Stromal cell of bone marrow (primary cell): ENCODE data around the gene LILRA5.
"Not testable (repeated sequence)": the region's sequence is repeated elsewhere in the genome, so short reads cannot be mapped to it uniquely, and the experiment has no call there.

ENCODE experiments used
- DNase-seq: peaks from one replicate; pipeline ENCODE4 v3.0.0-alpha.2; 2012; ENCODE audit warnings: low read depth

Gene LILRA5

GRCh38 chr19:54273821-54274220 is 39.1 kb downstream of the LILRA5 start:
- no peak for DNase-seq

DNA sequence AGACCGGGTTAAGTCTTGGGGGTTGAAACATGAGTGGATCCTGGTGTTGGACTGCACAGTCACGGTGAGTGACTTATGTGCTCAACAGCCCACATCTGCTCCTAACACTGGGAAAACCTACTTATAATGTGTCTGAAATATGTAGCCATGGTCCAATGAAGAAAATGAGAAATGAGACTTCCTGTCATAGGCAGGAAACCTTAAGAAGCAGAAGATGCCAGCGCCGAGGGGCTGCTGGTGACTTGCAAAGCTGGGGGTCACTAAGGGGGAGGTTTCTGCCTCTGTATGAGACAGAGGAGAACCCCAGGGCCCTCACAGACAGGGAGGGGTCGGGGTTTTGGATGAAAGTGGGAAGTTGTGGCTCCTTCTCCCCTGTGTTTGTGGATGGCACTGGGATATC is 40.8 kb downstream of the LILRA5 start:
- DNase-seq, result not testable (repeated sequence)

DNA sequence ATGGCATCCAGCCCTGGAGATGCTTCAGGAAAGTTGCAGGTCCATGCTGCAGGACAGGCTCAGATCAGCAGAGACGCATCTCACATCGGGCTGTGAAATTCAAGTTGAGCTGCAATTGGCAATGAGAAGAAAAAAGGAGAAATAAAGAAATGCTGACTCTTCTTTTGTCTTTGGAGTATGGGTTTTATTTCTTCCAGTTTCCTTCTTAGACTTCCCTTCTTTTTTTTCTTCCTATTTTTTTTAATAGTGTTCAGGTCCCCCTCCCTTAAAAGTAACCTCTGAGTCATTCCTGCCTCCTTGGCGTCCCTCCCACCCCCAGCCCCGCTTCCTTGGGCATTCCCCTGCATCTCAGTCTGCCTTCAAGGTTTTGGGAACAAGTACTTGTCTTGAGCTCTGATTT is 41.4 kb downstream of the LILRA5 start:
- DNase-seq, result not testable (repeated sequence)

GRCh38 chr19:54271106-54271505 is 41.9 kb downstream of the LILRA5 start:
- DNase-seq, result no peak

DNA sequence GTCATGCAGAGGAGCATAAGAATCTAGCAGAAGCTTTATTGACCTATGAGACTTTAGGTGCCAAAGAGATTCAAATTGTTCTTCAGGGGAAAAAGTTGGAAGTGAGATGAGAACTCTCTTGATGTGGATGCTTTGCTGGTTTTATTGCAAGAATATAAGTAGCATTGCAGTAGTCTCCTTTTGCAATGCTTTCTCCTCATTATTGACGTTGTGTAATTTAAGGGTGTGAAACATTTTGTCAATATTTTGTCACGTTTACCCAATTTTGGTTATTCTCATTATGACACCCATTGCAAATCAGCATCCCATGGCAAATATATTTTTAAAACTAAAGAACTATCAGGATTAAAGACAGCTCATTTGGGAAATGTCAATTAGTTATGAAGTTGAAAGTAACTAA is 44.0 kb downstream of the LILRA5 start:
- no peak for DNase-seq

GRCh38 chr19:54266133-54266532 is 46.8 kb downstream of the LILRA5 start:
- DNase-seq, result peak; percentile 23

GRCh38 chr19:54262470-54262869 is 50.5 kb downstream of the LILRA5 start:
- no peak for DNase-seq

- no peak for DNase-seq
Observed at GRCh38 chr19:54262066-54262465, 50.9 kb downstream of the LILRA5 start.

- no peak for DNase-seq
Observed at GRCh38 chr19:54257116-54257480, 55.9 kb downstream of the LILRA5 start, which contains the start of gene LILRB5. Gene LILRB5, minus strand, starts transcription at chr19:54257273. Its CDS starts 80 bp downstream, at chr19:54257193.
